Body of pancreas (tissue), 4 donors: ENCODE measurements around the gene NID2. TPM values are rescaled to one million over a fixed set of nuclear protein-coding genes. Genes with fewer than 3 reads are reported as not detected.

Experiments used
- ATAC-seq: fragments of 150-250 bp; one replicate; pipeline ENCODE4 v1.9.1; 2016
- DNase-seq, 4 donors: peaks; one replicate each; pipeline ENCODE4 v3.0.0-alpha.2; 2019
- H3K27ac ChIP-seq, 4 donors: fragments of 200-600 bp; sonication (generic); 1 replicate in 3 of 4; 2 replicates in 1 of 4; pipeline versions ENCODE4 v1.5.1 to v1.6.1; 2016 to 2019; ENCODE audit warnings: mild to moderate bottlenecking in 1 of 4, mixed read lengths in 1 of 4, moderate library complexity in 1 of 4
- H3K27me3 ChIP-seq, 2 donors: fragments of 200-600 bp; sonication (generic); one replicate each; pipeline ENCODE4 v1.6.0; 2016; ENCODE audit warnings: mild to moderate bottlenecking in 1 of 2
- H3K36me3 ChIP-seq, 2 donors: fragments of 200-600 bp; sonication (generic); replicated peaks in 1 of 2; 2 replicates each; pipeline ENCODE4 v1.5.1; 2016; ENCODE audit warnings: low read depth in 2 of 2; ENCODE audit not compliant: insufficient read depth in 1 of 2
- H3K4me1 ChIP-seq: fragments of 200-600 bp; sonication (generic); one replicate; pipeline ENCODE4 v1.6.0; 2016
- H3K4me3 ChIP-seq, 2 donors: fragments of 200-600 bp; sonication (generic); 1 replicate in 1 of 2; 2 replicates in 1 of 2; pipeline ENCODE4 v1.5.1; 2016 to 2019
- H3K9me3 ChIP-seq, 3 donors: fragments of 200-600 bp; sonication (generic); 1 replicate in 2 of 3; 2 replicates in 1 of 3; pipeline ENCODE4 v1.5.1; 2016
- CTCF ChIP-seq, 7 experiments: fragments of 450-650 bp in 4 of 7; fragments of 200-600 bp in 3 of 7; sonication (generic) in 3 of 7; IDR thresholded peaks; one replicate each; pipeline ENCODE4 v1.5.1; 2016 to 2019; ENCODE audit warnings: antibody characterized with exemption in 7 of 7
- POLR2A ChIP-seq, 3 donors: fragments of 450-650 bp; IDR thresholded peaks; one replicate each; pipeline ENCODE4 v1.6.1; 2016; ENCODE audit warnings: antibody characterized with exemption in 3 of 3, mild to moderate bottlenecking in 2 of 3
- WGBS, 2 donors: methylation state at CpG; one replicate each; pipeline ENCODE4 v1.1.5; 2017; 5-methylcytosine and 5-hydroxymethylcytosine counted together
- intact Hi-C: fragments of 100-400 bp; cut with DNase I; formaldehyde crosslinking; loops from one replicate; pipeline ENCODE4 v1.15.1; 2023
- total RNA-seq, 2 donors: library from RNA; depleted of rRNA; stranded (reverse); fragments of >200 nt; gene quantifications; one replicate each; pipeline ENCODE4 v1.1.0, GENCODE V29; 2016

NID2 gene
- total RNA-seq, 2 donors from 2014 or later: 34.6 to 37.6 TPM

GRCh38 chr14:52049271-52049670 lies 19.6 kb downstream of the NID2 start:
- no peak for TF ChIP-seq POLR2A (IDR thresholded peaks at IDR 0.05)
- TF ChIP-seq CTCF (IDR thresholded peaks at IDR 0.05): no peak
- DNase-seq (no peak), ATAC-seq (no peak)
- intact Hi-C loops: no loop called here
- no peak overlapping the region for H3K27ac ChIP-seq
- H3K36me3 ChIP-seq: no peaks in the 10 kb centered on the region
- H3K4me3 ChIP-seq: no peak overlapping the region
- H3K9me3 ChIP-seq: no peaks in the 10 kb centered on the region
- H3K4me1 ChIP-seq: peaks cover 18% of the 10 kb centered on the region
- 92 to 93% methylated on average over 5 of the region's 5 CpGs for WGBS, 2 donors
- H3K27me3 ChIP-seq: no peaks in the 10 kb centered on the region

- peaks cover 18% of the 10 kb centered on the region for H3K4me1 ChIP-seq
- H3K27ac ChIP-seq: no peak overlapping the region
- DNase-seq: no peak
- no peaks in the 10 kb centered on the region for H3K36me3 ChIP-seq
- H3K4me3 ChIP-seq: no peak overlapping the region
- ATAC-seq: no peak
- TF ChIP-seq CTCF (IDR thresholded peaks at IDR 0.05): no peak
- TF ChIP-seq POLR2A (IDR thresholded peaks at IDR 0.05): no peak
- intact Hi-C loops: no loop called here
- no peaks in the 10 kb centered on the region for H3K9me3 ChIP-seq
- H3K27me3 ChIP-seq: no peaks in the 10 kb centered on the region
- 64 to 75% methylated on average over 3 of the region's 3 CpGs for WGBS, 2 donors
Observed at GRCh38 chr14:52048641-52049204, 20.1 kb downstream of the NID2 start.

- Histone ChIP-seq H3K27me3 (no peaks in the 10 kb centered on the region), H3K4me1 (peaks cover 22% of the 10 kb centered on the region), H3K9me3 (no peaks in the 10 kb centered on the region), H3K27ac (no peak overlapping the region), H3K4me3 (no peak overlapping the region), H3K36me3 (no peaks in the 10 kb centered on the region)
- DNase-seq (no peak), ATAC-seq (no peak)
- WGBS, 2 donors: 81 to 89% methylated on average over 9 to 10 of the region's 10 CpGs
- intact Hi-C loops: no loop called here
- TF ChIP-seq CTCF (IDR thresholded peaks at IDR 0.05) (no peak), POLR2A (IDR thresholded peaks at IDR 0.05) (no peak)
Observed at GRCh38 chr14:52048116-52048515, 20.7 kb downstream of the NID2 start.

- 40 to 43% methylated on average over 2 of the region's 2 CpGs for WGBS, 2 donors
- TF ChIP-seq POLR2A (IDR thresholded peaks at IDR 0.05) (no peak), CTCF (IDR thresholded peaks at IDR 0.05) (no peak)
- DNase-seq (no peak), ATAC-seq (no peak)
- intact Hi-C loops: no loop called here
- Histone ChIP-seq H3K9me3 (no peaks in the 10 kb centered on the region), H3K4me1 (peaks cover 30% of the 10 kb centered on the region), H3K27me3 (no peaks in the 10 kb centered on the region), H3K27ac (no peak overlapping the region), H3K36me3 (no peaks in the 10 kb centered on the region), H3K4me3 (no peak overlapping the region)
Observed at GRCh38 chr14:52046376-52046917, 22.4 kb downstream of the NID2 start.
